GM19395 (cell line): ENCODE measurements around the gene HTR3B.
"Not testable (repeated sequence)": the region's sequence is repeated elsewhere in the genome, so short reads cannot be mapped to it uniquely, and the experiment has no call there.

Source experiments
- ATAC-seq: cut with Tn5 transposase; IDR thresholded peaks from one replicate; pipeline ENCODE4 v1.9.1; 2021; ENCODE audit warnings: mild to moderate bottlenecking, moderate library complexity; ENCODE audit not compliant: unreplicated experiment

HTR3B gene, protein sequence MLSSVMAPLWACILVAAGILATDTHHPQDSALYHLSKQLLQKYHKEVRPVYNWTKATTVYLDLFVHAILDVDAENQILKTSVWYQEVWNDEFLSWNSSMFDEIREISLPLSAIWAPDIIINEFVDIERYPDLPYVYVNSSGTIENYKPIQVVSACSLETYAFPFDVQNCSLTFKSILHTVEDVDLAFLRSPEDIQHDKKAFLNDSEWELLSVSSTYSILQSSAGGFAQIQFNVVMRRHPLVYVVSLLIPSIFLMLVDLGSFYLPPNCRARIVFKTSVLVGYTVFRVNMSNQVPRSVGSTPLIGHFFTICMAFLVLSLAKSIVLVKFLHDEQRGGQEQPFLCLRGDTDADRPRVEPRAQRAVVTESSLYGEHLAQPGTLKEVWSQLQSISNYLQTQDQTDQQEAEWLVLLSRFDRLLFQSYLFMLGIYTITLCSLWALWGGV

GRCh38 chr11:113904379-113905101, at the start of gene HTR3B:
HTR3B (plus strand) TSS chr11:113904796; CDS start chr11:113904934, 138 bp downstream.
- ATAC-seq, result no peak

- no peak for ATAC-seq
These were observed 48.8 kb upstream of the HTR3B start for GRCh38 chr11:113855803-113856202.

DNA sequence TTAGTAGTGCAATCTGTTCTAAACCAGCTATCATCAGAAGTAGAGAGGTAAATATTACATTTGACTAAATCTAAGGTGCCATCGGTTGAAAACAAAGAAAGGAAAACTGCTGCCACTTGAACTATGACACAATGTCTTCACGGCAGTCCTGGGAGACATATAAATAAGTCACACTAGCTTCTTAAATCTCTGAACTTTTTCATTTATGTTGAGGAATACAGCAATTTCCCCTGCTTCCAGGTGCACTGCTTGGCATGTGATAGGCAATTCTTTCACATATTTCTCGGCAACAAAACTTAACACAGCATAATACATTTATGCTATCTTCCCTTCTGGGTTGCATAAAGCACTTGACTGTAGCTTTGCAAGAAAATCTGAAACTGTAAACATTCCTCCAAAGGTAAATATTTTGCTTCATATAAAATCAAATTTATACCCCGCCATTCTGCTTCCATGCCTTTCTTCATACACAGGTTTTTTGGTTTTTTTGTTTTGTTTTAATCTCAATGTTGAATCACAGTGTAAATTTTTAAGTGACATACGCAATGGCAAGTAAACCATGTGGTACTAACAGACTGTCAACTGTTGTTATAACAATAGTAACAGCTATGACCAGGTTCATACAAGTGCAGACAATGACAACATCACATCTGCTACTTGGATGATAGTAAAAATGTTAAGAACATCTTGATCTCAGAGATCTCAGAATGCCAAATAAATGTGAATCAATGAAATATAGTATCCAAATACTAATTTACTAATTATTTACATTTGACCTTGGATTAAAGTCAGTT, 47.4 kb upstream of the HTR3B start:
- no peak for ATAC-seq

GRCh38 chr11:113859665-113860064, 44.9 kb upstream of the HTR3B start:
- no peak for ATAC-seq

- ATAC-seq, result no peak
These were observed 42.2 kb upstream of the HTR3B start for GRCh38 chr11:113862435-113862834.

DNA sequence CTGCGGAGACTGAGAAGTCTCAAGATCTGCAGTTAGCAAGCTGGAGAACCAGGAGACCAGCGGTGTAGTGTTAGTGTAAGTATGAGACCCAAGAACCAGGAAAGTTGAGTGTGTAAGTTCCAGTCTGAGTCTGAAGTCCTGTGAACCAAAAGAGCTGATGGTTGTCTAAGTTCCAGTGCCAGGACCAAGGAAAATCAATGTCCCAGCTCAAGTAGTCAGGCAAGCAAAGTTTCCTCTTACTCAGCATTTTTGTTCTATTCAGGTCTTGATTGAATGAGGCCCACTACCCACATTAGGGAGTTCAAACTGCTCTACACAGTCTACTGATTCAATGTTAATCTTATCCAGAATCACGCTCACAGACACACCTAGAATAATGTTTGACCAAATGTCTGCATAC, 40.2 kb upstream of the HTR3B start:
- ATAC-seq, result no peak

GRCh38 chr11:113865873-113866272, 38.7 kb upstream of the HTR3B start:
- no peak for ATAC-seq

DNA sequence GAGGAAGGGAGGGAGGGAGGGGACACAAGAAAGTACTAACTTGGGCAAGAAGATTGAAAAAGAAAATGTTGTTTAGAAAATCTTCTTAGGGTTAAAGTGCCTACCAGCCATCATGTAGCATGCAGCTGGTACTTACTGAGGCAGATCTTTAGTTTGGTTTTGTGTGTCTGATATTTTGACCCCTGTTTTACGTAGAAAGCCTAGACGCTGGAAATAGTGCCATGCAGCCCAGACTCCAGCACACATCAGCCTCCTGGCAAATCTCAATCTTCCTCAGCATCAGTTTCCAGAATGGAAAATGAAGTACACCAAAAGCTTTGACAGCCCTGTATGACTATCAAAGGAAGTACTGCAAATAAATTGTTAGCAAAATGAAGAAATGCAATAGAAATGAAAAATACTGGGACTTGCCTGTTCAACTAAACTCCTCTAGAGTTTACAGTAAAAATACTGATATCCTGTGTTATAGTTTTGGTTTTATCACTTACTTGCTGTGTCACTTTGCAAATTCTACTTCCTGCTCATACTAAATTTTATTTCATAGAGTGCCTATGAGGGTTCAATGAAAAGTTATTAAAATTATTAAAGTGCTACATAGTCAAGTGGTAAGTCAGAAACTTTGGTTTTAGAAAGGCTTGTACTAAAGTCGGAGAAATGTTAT, 36.6 kb upstream of the HTR3B start:
- ATAC-seq, result no peak

- no peak for ATAC-seq
These were observed 33.3 kb upstream of the HTR3B start for GRCh38 chr11:113871336-113871735.

- no peak for ATAC-seq
These were observed 31.4 kb upstream of the HTR3B start for GRCh38 chr11:113873236-113873626.

GRCh38 chr11:113874096-113874495, 30.5 kb upstream of the HTR3B start:
- ATAC-seq, result no peak

DNA sequence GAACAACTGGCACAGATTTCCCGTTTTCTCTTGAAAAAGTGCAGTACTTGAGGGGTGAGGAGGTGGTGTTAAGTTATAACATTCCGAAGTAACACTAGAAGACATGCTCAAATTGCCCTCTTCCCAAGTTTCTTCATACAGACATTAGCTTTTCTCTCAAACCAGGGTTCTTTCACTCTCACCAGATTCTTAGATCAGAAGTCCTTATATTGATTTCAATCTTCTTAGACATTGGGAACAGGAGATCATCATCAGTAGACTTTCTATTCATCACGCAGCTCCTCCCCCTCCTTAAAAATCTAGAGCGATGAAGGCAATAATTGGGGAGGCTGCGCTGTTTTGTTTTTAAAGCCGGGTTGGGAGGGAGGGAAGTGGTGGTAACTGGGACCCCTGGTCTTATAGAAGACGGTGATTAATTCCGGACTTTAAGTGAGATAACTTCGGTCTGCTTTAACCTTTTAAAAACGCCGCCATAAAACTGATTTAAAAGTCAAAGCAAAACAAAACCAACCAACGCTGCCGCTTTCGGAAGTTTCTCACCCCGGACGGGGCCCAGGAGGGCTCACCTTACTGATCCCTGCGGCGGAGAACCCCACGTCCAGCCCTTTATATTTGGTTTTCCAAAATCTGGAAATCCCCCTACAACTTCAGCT, 29.9 kb upstream of the HTR3B start:
- ATAC-seq, result peak; percentile 49

- peak; percentile 84 for ATAC-seq
These were observed 29.1 kb upstream of the HTR3B start, which contains the start of gene USP28 for GRCh38 chr11:113875234-113876073. USP28 (minus strand) TSS chr11:113875572; CDS start chr11:113875501, 71 bp downstream.

DNA sequence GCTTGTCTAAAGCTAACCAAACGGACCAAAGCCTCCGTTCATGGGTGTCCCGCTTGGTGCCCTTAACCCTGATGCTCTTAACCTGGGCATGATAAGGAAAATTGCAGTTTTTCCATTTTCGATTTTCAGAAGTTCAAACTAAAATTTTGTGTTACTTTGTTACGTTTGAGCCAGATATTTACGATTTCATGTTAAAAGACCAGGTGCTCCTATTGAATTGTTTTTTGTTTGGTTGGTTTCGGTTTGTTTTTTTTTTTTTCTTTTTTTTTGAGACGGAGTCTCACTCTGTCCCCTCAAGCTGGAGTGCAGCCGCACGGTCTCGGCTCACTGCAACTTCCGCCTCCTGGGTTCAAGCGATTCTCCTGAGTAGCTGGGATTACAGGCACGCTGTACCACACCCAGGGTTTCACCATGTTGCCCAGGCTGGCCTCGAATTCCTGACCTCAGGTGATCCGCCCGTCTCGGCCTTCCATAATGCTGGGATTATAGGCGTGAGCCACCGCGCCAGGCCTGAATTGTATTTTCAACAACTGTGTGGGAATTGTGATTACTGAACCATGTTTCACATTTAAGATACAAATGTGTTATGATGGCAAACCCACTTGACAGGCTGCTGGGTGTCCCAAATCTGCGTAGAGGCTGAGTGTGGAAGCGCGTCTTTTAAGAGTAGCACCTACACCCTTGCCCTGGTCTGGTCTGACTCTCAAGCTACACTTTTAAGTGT, 28.4 kb upstream of the HTR3B start:
- ATAC-seq, result no peak

DNA sequence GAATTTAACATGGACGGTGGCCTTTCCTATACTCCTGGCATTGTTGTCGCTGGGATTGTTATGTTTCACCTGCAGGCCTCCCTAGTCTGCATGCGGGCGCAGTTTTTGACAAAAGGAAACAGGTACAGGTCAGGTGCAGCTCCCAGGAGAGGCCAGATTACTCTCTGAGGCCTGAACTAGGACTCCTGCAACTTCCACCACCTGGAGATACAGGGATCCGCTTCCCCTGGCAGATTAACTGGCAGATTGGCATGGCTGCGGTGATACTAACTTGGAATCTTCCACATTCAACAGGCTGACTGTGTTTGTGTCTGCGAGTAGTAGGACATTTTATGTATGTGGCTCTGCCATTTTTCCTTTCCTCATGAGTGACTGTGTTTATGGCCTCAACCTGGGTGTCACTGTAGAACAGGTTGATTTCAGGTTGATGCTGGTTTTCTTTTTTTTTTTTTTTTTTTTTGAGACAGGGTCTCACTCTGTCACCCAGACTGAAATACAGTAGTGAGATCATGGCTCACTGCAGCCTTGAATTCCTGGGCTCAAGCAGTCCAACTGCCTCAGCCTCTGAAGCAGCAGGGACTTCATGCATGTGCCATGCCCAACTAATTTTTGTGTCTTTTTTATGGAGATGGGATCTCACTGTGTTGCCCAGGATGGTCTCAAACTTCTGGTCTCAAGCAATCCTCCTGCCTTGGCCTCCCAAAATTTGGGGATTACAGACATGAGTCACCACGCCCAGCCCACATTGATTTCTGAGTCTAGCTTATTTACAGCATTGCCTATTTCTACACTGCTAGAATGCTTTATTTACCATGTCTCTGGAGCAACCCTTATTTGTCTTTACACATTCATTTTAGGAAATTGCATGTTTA, 27.6 kb upstream of the HTR3B start:
- ATAC-seq, result no peak

DNA sequence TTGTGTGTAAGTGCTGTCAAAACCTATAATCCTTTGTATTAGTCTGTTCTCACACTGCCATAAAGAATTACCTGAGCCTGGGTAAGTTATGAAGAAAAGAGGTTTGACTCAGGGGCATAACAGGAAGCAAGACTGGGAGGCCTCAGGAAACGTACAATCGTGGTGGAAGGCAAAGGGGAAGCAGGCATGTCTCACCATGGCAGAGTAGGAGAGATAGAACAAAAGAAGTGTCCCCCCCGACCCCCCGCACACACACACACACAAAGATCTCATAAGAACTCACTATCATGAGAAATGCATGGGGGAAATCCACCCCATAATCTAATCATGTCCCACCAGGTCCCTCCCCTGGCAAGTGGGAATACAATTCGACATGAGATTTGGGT, 26.9 kb upstream of the HTR3B start:
- ATAC-seq, result no peak

GRCh38 chr11:113879446-113879845, 25.1 kb upstream of the HTR3B start:
- not testable (repeated sequence) for ATAC-seq

GRCh38 chr11:113880971-113881370, 23.6 kb upstream of the HTR3B start:
- ATAC-seq, result no peak
